DMS114 treated with DMSO at 0.1 percent for 48 hours (cell line): ENCODE measurements around the gene PTDSS2.

ENCODE experiments used
- DNase-seq: peaks from one replicate; lab custom pipeline; 2025; ENCODE audit not compliant: unreplicated experiment; lab: John Stamatoyannopoulos, UW

Gene PTDSS2

GRCh38 chr11:528166-528814 lies 78.2 kb downstream of the PTDSS2 start:
- no peak for DNase-seq

- no peak for DNase-seq
Measured at GRCh38 chr11:528815-529727, 79.0 kb downstream of the PTDSS2 start.

GRCh38 chr11:529728-530411 lies 79.8 kb downstream of the PTDSS2 start:
- DNase-seq, result no peak

- DNase-seq, result no peak
Measured at GRCh38 chr11:530960-531831, 81.1 kb downstream of the PTDSS2 start.

GRCh38 chr11:531919-532526 lies 81.9 kb downstream of the PTDSS2 start:
- DNase-seq, result no peak

- no peak for DNase-seq
Measured at GRCh38 chr11:532527-532985, 82.5 kb downstream of the PTDSS2 start.

GRCh38 chr11:532986-533585 lies 83.0 kb downstream of the PTDSS2 start:
- DNase-seq, result no peak

GRCh38 chr11:533586-534395 lies 83.7 kb downstream of the PTDSS2 start:
- no peak for DNase-seq

GRCh38 chr11:534396-535209 lies 84.5 kb downstream of the PTDSS2 start:
- no peak for DNase-seq

- DNase-seq, result no peak
Measured at GRCh38 chr11:535210-535518, 85.1 kb downstream of the PTDSS2 start.

GRCh38 chr11:535519-536454 lies 85.7 kb downstream of the PTDSS2 start, which contains the start of gene HRAS:
HRAS (minus strand) TSS chr11:535576.
- DNase-seq, result peak; percentile 59

- no peak for DNase-seq
Measured at GRCh38 chr11:536841-537621, 87.0 kb downstream of the PTDSS2 start, which contains the start of gene LRRC56. LRRC56 (plus strand) TSS chr11:537527; CDS start chr11:540685, 3,158 bp downstream.

GRCh38 chr11:537622-538430 lies 87.7 kb downstream of the PTDSS2 start:
- DNase-seq, result no peak

- DNase-seq, result no peak
Measured at GRCh38 chr11:538431-539051, 88.5 kb downstream of the PTDSS2 start.

- DNase-seq, result no peak
Measured at GRCh38 chr11:539971-540481, 89.9 kb downstream of the PTDSS2 start.
